Lower leg skin (tissue), 4 donors: ENCODE data around the gene ZNF224. TPM values are rescaled to one million over a fixed set of nuclear protein-coding genes. Genes with fewer than 3 reads are reported as not detected.

ENCODE experiments used
- DNase-seq, 2 donors: peaks; one replicate each; pipeline ENCODE4 v3.0.0-alpha.2; 2019; ENCODE audit warnings: low spot score in 2 of 2
- H3K4me3 ChIP-seq: fragments of 200-600 bp; sonication (generic); 2 replicates; pipeline ENCODE4 v1.5.1; 2017; ENCODE audit warnings: mild to moderate bottlenecking, low read depth; ENCODE audit not compliant: poor library complexity, severe bottlenecking
- POLR2A ChIP-seq, 2 donors: fragments of 450-650 bp; IDR thresholded peaks; one replicate each; pipeline ENCODE4 v1.6.1; 2016 to 2017; ENCODE audit warnings: antibody characterized with exemption in 2 of 2, mild to moderate bottlenecking in 1 of 2, moderate library complexity in 1 of 2
- WGBS, 2 donors: methylation state at CpG; one replicate each; pipeline ENCODE4 v1.1.5; 2018; 5-methylcytosine and 5-hydroxymethylcytosine counted together
- intact Hi-C: fragments of 100-400 bp; cut with DNase I; formaldehyde crosslinking; loops from one replicate; pipeline ENCODE4 v1.15.0; 2023; ENCODE audit warnings: low total_unique reads
- total RNA-seq, 4 donors: library from RNA; depleted of rRNA; stranded (reverse); fragments of >200 nt; gene quantifications; one replicate each; pipeline ENCODE4 v1.1.0, GENCODE V29; 2016
- TF ChIP-seq, protein P1 (sequence below), 3 donors: fragments of 450-650 bp; IDR thresholded peaks; one replicate each; pipeline ENCODE4 v1.5.1; 2016; ENCODE audit warnings: antibody characterized with exemption in 3 of 3, mild to moderate bottlenecking in 3 of 3, moderate library complexity in 2 of 3

The ZNF224 gene
- total RNA-seq, 4 donors from 2014 or later, result 12.5 to 27.1 (median 20.3) TPM

DNA sequence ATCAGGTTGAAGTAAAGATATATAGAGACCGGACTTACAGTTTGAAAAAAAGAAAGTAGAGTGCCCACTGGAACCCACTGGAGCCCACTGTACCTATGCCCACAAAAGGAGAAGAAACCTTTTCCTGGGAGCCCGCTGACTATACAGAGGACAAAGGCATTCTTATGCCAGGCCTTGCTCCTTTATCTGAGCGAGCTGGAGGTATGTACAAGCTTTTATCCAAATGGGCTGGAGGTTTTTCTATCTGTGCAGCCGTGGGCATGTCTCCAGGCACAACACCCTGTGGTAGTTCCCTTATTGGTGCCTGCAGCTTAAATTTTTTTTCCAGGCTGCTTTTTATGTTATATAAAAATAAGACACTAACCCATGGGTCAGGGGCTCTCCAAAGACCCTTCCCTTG is 55.6 kb downstream of the ZNF224 start:
- WGBS, 2 donors, result 93 to 98% methylated on average over 4 of the region's 4 CpGs
- intact Hi-C loops, result no loop called here
- no peak for DNase-seq
- no peak overlapping the region for H3K4me3 ChIP-seq
- TF ChIP-seq POLR2A (IDR thresholded peaks at IDR 0.05), result no peak
- TF ChIP-seq, protein P1, sequence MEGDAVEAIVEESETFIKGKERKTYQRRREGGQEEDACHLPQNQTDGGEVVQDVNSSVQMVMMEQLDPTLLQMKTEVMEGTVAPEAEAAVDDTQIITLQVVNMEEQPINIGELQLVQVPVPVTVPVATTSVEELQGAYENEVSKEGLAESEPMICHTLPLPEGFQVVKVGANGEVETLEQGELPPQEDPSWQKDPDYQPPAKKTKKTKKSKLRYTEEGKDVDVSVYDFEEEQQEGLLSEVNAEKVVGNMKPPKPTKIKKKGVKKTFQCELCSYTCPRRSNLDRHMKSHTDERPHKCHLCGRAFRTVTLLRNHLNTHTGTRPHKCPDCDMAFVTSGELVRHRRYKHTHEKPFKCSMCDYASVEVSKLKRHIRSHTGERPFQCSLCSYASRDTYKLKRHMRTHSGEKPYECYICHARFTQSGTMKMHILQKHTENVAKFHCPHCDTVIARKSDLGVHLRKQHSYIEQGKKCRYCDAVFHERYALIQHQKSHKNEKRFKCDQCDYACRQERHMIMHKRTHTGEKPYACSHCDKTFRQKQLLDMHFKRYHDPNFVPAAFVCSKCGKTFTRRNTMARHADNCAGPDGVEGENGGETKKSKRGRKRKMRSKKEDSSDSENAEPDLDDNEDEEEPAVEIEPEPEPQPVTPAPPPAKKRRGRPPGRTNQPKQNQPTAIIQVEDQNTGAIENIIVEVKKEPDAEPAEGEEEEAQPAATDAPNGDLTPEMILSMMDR (IDR thresholded peaks at IDR 0.05), result no peak

DNA sequence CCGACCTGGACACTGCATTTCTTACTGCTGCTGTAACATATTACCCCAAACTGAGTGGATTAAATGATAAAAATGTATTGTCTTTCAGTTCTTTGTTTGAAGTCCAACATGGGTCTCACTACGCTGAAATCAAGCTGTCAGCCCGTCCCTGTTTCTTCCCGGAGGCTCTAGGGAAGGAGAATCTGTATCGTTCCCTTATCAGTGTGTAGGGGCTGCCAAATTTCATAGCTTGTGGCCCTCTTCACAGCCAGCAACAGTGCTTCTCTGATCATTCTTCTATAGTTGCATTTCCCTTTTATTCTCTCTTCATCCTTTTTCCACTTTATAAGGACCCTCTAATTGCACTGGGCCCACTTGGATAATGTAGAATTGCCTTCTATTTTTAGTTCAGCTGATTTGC is 57.3 kb downstream of the ZNF224 start:
- 96 to 98% methylated on average over 5 of the region's 5 CpGs for WGBS, 2 donors
- TF ChIP-seq, protein P1 (IDR thresholded peaks at IDR 0.05), result no peak
- TF ChIP-seq POLR2A (IDR thresholded peaks at IDR 0.05), result no peak
- no peak overlapping the region for H3K4me3 ChIP-seq
- intact Hi-C loops, result no loop called here
- DNase-seq, result no peak

DNA sequence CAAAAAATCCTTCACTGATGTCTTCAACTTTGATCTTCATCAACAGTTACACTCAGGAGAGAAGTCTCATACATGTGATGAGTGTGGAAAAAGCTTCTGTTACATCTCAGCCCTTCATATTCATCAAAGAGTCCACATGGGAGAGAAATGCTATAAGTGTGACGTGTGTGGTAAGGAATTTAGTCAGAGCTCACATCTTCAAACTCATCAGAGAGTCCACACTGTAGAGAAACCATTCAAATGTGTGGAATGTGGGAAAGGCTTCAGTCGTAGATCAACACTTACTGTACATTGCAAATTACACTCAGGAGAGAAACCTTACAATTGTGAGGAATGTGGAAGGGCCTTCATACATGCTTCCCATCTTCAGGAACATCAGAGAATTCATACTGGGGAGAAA is 62.3 kb downstream of the ZNF224 start:
- intact Hi-C loops, result no loop called here
- WGBS, 2 donors, result 95 to 98% methylated on average over 2 of the region's 2 CpGs
- DNase-seq, result no peak
- no peak overlapping the region for H3K4me3 ChIP-seq
- TF ChIP-seq, protein P1 (IDR thresholded peaks at IDR 0.05), result no peak
- no peak for TF ChIP-seq POLR2A (IDR thresholded peaks at IDR 0.05)

Other genes with a start within 250 kb of the ZNF224 start
- gene ZNF404, start 210.4 kb upstream of the ZNF224 start, total RNA-seq, result 1 to 10 TPM in 3 of 4 donors, under 1 TPM in 1; 0.71 to 4.5 (median 2.5) TPM
- gene ZNF45, start 159.1 kb upstream of the ZNF224 start, total RNA-seq, result 10 to 100 TPM in 3 of 4 donors, 1 to 10 TPM in 1; 7.8 to 13.1 (median 11.2) TPM
- 1 to 10 TPM; 2.5 to 4.3 (median 3.6) TPM for gene ZNF221, start 143.1 kb upstream of the ZNF224 start, total RNA-seq
- 10 to 100 TPM in 1 of 4 donors, 1 to 10 TPM in 3; 5.9 to 10.3 (median 8.6) TPM for gene ZNF155, start 110.2 kb upstream of the ZNF224 start, total RNA-seq
- 10 to 100 TPM in 1 of 4 donors, 1 to 10 TPM in 3; 3.1 to 10.6 (median 3.7) TPM for gene ZNF230, start 91.4 kb upstream of the ZNF224 start, total RNA-seq
- gene ZNF222, start 69.0 kb upstream of the ZNF224 start, total RNA-seq, result 1 to 10 TPM; 1.1 to 6.1 (median 2.6) TPM
- gene ZNF223, start 42.3 kb upstream of the ZNF224 start, total RNA-seq, result 1 to 10 TPM; 4.8 to 9.7 (median 6.7) TPM
- 1 to 10 TPM; 2.6 to 3.4 (median 3.0) TPM for gene ZNF284, start 22.2 kb upstream of the ZNF224 start, total RNA-seq
- 1 to 10 TPM; 1.5 to 3.3 (median 2.4) TPM for gene ZNF225, start 19.0 kb downstream of the ZNF224 start, total RNA-seq
- gene ZNF234, start 47.2 kb downstream of the ZNF224 start, total RNA-seq, result 1 to 10 TPM; 5.8 to 8.3 (median 7.1) TPM
- 10 to 100 TPM; 13.4 to 30.4 (median 19.8) TPM for gene ZNF226, start 70.7 kb downstream of the ZNF224 start, total RNA-seq
- 10 to 100 TPM; 10.1 to 15.5 (median 13.4) TPM for gene ZNF227, start 118.2 kb downstream of the ZNF224 start, total RNA-seq
- gene ZNF233, start 165.5 kb downstream of the ZNF224 start, total RNA-seq, result 1 to 10 TPM in 1 of 4 donors, under 1 TPM in 1, not detected in 2; 0.06 to 1.4 TPM
- 1 to 10 TPM; 3.6 to 4.5 (median 4.1) TPM for gene ZNF235, start 210.7 kb downstream of the ZNF224 start, total RNA-seq